ENCODE results near the gene NUB1.

GRCh38 chr7:151399305-151399601 lies 57.6 kb downstream of the NUB1 start:
- TF ChIP-seq EZH2 (IDR thresholded peaks at IDR 0.05; ENCODE audit: insufficient read depth, low read length) (peak; percentile 32), CTCF (IDR thresholded peaks at IDR 0.05; ENCODE audit: insufficient read depth, low read depth, low read length) (no peak)

All from astrocyte (in vitro differentiated cells and primary cell).